Peyer's patch (tissue), 4 donors: Measurements from ENCODE around the gene MTMR3.

Source experiments
- POLR2A ChIP-seq, 2 donors: fragments of 450-650 bp; IDR thresholded peaks; one replicate each; pipeline ENCODE4 v1.5.1; 2017; ENCODE audit warnings: antibody characterized with exemption in 2 of 2, mild to moderate bottlenecking in 2 of 2, moderate library complexity in 2 of 2
- TF ChIP-seq, protein P1 (sequence below), 6 experiments: fragments of 450-650 bp in 4 of 6; fragments of 200-600 bp in 2 of 6; sonication (generic) in 1 of 6; IDR thresholded peaks; one replicate each; pipeline ENCODE4 v1.5.1; 2017 to 2019; ENCODE audit warnings: antibody characterized with exemption in 6 of 6, mild to moderate bottlenecking in 3 of 6, moderate library complexity in 1 of 6

- TF ChIP-seq, protein P1, sequence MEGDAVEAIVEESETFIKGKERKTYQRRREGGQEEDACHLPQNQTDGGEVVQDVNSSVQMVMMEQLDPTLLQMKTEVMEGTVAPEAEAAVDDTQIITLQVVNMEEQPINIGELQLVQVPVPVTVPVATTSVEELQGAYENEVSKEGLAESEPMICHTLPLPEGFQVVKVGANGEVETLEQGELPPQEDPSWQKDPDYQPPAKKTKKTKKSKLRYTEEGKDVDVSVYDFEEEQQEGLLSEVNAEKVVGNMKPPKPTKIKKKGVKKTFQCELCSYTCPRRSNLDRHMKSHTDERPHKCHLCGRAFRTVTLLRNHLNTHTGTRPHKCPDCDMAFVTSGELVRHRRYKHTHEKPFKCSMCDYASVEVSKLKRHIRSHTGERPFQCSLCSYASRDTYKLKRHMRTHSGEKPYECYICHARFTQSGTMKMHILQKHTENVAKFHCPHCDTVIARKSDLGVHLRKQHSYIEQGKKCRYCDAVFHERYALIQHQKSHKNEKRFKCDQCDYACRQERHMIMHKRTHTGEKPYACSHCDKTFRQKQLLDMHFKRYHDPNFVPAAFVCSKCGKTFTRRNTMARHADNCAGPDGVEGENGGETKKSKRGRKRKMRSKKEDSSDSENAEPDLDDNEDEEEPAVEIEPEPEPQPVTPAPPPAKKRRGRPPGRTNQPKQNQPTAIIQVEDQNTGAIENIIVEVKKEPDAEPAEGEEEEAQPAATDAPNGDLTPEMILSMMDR (IDR thresholded peaks at IDR 0.05): no peak
- TF ChIP-seq POLR2A (IDR thresholded peaks at IDR 0.05): no peak
These were observed 192.0 kb downstream of the MTMR3 start for GRCh38 chr22:30074994-30075393.
